HG03378 (cell line): Measurements from ENCODE around the gene MAGI2.
"Not testable (repeated sequence)": the region's sequence is repeated elsewhere in the genome, so short reads cannot be mapped to it uniquely, and the experiment has no call there.

Experiments used
- ATAC-seq: cut with Tn5 transposase; IDR thresholded peaks from one replicate; pipeline ENCODE4 v1.9.1; 2021; ENCODE audit warnings: mild to moderate bottlenecking, moderate library complexity; ENCODE audit not compliant: unreplicated experiment

The MAGI2 gene

DNA sequence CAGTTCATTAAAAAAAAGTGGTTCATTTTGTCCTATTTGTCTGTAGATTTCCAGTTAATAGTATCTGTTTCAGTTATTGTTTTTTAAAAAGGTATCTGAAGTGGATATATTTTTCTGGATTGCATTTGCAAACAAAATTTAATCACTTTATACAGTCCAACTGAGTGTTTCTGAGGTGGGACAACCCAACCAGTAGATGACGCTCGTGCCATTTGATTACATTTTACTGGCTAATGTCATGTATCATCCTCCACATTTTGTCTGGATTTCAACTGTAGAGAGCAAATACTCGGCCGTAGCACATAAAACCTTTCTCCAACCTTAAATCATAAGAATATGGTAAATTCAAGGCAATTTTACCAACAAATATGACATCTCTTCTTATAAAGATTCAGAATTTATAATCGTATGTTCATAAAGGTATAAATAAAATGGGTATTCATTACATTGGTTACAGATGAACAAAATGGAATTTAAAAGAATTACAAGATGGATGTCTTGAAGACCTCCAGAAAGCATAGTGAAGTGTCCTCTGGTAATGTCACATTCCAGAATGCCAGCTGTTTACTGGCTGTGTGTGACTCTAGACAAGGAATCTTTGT, 865.9 kb downstream of the MAGI2 start:
- no peak for ATAC-seq

DNA sequence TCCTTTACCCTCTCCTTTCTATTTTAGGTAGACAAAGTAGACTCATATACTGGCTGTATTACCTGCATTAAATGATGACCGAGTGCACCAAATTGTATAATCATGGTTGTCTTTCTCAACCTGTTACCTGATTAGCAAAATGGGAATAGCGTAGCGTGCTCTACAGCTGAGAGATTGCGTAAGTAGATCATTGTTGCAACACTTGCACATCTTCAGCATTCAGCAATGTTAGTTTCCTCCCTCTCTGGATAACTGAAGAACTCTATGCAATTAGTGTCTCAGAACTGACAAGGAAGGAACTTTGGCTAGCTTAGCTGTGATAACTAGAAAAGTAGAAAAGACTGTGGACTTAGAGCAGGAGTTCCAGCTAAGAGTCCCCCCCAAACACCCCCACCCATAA, 867.5 kb downstream of the MAGI2 start:
- ATAC-seq, result no peak

DNA sequence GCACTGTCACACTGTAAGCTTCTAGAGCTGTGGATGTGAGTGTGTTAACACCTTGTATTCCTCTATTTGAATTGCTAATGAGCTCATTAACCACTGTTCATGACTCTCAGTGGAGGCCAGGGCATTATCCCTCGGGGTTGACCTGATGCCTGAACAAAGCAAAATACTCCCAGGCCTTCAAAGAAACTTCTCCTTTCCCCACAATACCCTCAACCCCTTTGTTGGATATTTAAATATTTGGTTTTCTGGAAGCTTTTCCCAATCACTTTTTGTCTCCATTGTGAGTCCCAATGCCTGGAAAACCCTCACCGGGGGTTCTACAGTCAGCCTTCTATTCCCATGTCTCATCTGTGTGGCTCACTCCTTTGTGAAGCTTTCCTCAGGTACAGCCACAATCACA, 874.8 kb downstream of the MAGI2 start:
- no peak for ATAC-seq

DNA sequence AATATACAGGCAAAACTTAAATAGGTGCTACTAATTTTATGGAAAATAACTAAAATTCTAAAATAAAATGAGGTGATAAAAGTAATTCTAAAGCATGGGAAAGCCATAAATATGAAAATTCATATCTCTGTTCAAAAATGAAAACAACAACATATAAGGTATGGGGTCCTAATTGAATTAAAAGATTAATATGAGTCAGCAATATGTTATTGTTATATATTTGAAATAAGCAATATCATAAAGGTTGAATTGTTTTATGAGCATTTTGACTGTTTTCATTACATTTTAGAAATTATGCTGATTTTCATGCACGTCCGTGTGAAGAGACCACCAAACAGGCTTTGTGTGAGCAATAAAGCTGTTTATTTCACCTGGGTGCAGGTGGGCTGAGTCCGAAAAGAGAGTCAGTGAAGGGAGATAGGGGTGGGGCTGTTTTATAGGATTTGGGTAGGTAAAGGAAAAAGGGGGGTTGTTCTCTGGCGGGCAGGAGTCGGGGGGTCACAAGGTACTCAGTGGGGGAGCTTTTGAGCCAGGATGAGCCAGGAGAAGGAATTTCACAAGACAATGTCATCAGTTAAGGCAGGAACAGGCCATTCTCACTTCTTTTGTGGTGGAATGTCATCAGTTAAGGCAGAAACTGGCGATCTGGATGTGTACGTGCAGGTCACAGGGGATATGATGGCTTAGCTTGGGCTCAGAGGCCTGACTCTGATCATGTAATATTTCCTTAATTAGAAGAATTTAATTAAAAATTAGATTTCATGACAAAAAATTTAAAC, 876.1 kb downstream of the MAGI2 start:
- ATAC-seq, result not testable (repeated sequence)

DNA sequence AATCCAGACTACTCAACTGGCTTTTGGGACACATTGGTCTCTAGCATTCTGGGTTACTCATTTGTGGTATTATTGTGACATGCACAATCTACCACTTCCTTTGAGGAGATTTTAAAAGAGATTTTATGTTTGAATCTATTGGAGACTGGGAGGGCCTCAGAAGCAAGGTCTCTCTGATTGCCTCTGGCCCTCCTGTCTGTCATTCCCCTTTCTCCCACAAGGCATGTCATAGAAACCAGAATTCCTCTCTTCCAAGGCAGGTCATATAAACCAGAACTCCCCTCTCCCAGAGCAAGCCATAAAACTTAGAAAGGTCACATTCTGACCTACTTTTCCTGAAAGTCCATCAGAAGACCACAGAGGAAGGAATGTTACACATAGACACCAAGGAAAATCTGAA, 877.2 kb downstream of the MAGI2 start:
- ATAC-seq, result no peak

DNA sequence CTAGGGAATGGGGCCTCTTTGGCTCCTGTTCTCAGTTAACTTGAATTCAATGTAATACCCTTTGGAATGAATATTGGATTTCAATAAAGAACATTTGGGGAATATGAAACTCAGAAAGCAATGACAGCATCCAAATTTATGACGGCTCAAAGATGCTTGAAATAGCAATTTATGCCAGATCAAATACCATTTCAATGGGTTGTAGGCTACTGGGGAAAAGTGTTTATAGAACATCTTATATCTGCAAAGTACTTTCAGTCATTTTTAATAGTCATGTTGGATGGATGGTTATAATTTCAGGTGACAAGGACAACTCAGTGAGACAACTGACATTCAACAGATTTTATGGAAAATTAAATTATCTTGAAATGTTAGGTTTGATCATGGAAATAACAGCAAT, 882.2 kb downstream of the MAGI2 start:
- ATAC-seq, result no peak

DNA sequence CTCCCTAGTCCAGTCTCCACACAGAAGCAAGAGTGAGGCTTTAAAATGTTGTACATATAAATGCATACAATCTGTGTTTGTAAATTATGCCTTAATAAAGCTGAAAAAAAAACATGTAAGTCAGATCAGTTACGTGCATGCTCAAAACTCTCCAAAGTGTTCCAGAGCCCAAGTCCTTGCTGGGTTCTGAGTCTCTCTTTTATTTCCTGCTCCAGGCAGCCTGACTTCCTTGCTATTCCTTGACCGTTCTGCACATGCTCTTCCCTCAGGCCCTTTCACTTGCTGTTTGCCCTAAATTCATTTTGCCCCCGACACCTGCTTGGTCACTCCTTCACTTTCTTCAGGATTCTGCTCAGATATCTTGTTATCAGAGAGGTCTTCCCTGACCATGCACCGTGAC, 884.8 kb downstream of the MAGI2 start:
- ATAC-seq, result no peak

DNA sequence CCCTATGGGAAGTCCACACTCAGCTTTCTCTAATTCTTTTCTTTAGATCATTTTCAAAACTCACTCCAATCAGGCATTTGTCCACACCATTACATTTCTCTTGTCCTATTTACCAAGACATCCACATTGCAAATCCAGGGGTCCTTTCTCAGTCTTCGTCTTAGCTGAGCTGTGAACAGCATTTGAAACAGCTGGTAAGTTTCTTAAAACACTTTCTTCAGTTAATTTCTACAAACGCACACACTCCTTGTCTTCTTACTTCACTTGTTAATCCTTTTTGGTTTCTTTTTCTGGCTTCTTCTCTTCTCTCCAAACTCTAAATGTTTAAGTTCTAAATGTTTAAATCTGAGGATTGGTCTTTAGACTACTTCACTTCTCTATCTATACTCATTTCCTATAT, 885.6 kb downstream of the MAGI2 start:
- no peak for ATAC-seq

DNA sequence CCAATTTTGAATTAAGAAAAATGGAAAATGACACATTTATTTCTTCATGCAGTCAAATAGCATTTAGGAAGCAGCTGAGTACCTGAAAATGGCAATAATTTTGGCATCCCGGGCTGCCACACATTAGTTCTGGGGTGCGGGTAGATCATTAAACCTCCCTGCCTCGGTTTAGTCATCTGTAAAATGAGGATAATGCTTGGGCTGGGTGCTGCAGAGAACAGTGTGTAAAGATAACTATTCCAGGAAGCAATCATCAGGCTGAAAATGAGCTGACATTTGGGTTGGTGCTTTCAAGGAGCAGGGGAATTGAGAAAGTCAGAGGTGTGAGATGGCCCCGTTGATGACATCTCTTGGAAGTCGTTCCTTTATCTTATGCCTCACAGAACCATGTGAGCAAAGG, 887.7 kb downstream of the MAGI2 start:
- no peak for ATAC-seq

DNA sequence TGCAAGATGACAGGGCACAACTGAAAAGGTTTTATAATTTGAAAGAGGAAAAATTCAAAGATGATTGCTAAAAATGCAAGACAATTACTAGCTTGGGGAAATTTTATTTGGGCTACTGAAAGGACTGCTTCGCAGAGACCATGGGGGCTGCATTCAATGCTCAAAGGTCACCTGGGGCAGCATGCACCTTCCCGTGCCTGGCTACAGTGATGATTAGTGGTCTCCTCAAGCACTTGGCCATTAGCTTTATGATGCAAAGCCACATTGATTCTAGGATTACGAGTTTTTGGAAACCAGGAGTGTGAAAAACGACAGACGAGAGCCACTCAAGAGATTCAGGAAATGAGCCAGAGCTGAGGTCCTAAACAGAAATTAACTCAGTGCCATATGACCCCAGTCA, 890.3 kb downstream of the MAGI2 start:
- no peak for ATAC-seq

DNA sequence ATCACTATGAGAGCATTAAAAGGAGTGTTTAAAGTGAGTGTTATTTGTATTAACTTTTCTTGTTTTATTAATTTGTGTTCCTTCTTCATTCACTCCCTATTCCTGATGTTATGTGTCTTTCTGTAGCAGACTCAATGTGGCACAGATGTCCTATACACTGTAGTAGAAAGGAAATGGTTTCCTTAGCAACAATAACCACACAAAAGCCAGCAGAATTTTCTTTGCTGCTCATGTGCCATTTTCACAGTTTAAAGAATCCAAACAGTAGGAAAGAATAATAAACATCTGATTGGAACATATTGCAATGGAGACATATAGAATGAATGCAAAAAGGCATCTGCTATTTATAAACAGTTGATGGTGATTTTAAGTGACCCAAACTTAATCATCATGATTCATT, 891.3 kb downstream of the MAGI2 start:
- no peak for ATAC-seq

DNA sequence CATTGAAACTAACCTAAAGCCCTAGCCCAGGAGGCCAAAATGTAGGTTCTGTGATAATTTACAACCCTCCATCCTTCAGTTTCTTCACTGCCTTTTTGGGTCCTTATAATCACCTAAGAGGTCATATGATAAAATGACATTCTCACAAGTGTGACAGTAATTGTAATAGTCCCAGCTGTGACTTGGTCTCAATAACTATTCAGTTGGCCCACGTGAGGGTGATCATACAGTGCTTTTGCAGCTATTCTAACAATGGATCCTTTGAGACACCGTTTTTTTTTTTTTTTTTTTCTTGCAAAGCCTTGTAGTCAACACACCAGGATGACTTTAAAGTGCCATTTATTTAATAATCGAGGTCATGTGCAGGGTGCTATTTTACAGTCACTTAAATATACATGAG, 894.9 kb downstream of the MAGI2 start:
- no peak for ATAC-seq

DNA sequence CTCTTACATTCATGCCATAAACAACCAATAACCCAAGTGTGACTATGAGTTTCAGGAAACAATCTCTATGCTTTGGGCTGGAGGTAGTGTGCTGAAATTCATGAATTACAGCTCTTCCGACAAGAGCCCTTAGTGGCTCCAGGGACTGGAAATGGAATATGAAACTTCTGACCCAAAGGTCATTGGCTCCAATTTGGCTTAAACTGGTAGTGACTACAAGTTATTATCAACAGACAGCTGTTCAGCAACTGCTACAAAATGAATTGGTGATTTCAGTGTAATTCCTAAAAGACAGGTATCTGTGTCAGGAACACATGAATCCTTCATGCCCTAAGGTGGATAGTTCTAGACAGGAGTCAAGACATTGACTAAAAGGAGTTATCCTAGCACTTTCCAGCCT, 909.5 kb downstream of the MAGI2 start:
- no peak for ATAC-seq

DNA sequence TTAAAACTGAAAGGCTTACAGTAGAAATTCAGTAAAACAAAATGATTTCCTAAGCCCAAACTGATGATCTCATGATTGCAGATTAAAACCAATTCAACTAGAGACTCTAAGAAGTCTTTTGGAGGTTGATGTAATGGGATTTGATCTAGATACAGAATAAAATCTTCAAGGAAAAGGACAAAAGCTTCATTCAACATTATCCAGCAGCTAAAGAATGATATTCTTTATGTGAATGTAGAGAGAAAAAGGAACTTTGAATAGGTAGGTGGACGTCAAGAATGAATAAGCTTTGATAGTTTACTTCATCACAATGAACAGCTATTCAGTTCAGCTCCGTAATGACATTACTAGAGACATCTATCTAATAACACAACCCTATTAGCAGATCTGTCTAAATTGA, 910.5 kb downstream of the MAGI2 start:
- ATAC-seq, result no peak

DNA sequence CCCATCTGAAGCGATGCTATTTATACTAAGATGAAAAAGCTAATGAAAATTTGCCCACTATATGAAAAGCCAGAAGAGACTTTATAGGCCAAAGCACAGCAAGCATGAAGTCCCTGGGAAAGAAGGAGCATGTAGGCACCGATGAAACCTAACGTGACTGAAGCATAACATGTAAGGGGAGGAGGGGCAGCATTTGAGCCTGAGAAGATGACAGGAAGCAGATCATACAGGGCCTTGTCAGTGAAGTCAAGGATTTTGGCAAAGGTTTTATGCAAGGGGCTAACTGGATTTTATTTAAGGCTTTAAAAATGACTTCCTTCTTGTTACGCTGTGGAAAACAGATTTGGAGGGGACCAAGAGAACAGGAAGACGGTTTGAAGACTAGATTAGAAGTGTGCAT, 910.9 kb downstream of the MAGI2 start:
- no peak for ATAC-seq

DNA sequence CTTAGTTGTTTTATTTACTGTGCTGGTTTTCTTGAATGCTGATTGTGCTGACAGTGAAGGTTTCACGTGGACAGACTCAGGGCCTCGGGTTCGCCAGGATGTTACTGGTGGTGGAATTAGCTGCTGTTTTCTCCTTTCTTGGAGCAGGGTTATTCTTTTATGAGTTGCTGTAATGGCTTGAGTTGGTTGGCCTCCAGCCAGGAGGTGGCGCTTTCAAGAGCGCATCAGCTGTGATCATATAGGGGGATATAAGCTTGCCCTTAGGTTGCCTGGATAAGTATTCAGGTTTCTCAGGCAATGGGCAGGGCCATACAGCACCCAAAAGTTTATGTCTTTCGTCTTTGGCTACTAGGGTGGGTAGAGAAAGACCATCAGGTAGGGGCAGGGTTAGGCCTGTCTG, 913.6 kb downstream of the MAGI2 start:
- no peak for ATAC-seq

DNA sequence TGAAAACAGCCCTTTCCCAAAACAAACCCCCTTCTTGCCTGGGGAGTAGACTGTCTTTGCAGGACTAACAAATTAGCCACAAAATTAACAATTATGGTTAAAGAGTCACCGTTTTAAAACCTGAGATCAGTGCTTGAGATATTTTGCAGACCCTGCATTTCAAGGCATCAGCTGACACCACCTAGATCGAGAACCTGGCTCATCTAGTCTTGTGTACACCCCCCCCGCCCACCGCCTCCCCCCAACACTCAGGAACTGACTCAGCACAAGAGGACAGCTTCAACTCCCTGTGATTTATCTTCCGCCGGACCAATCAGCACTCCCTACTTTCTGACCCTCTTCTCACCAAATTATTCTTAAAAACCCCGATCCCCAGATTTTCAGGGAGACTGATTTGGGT, 917.8 kb downstream of the MAGI2 start:
- ATAC-seq, result no peak

DNA sequence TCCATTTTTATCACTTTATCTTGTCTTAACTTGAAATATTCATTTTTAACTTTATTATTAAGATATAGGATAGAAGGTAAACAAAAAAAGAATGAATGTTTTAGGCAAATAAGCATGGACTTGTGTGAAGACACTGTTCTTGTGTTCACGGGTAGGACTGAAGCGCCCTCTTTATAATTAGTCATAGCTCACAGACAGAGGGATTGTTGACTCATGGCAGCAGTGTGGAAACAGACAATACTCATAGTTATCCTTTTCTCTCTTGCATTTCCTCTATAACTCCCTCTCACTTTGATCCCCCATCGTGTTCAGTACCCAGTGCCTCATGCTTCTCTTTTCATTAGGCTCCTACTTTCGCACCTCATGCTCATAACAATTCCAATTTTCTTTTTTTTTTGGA, 923.1 kb downstream of the MAGI2 start:
- ATAC-seq, result no peak

DNA sequence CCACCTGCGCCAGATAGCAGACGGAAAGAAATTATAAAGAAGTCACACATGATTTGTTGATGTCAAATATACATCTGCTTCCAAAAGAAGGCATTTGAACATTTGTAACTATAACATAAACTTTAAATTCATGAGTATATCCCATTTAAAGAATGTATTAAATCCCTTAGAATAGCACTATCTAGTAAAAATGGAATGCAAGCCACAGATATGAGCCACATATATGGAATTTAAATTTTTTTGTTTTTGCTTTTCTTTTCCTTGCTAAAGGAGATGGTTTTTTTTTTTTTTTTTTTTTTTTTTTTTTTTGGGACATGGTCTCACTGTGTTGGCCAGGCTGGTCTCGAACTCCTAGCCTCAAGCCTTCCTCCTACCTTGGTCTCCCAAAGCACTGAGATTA, 924.1 kb downstream of the MAGI2 start:
- no peak for ATAC-seq

DNA sequence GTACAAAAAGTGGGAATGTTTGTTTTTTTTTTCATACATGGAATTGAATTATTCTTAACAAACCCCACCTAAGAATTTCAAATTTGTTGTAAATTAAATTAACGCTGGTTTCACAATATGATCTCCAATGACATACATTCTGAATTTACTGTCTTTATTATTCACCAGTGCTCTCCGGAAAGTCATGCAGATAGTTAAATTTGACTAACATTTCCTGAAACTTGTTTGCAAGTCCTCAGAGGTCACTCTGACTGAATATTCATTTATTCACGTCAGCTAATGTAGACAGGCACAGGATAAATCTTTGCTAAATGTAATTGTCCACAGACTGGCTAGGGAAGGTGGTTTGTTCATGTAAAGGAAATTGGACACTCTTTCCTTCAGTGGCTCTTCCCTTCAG, 924.5 kb downstream of the MAGI2 start:
- ATAC-seq, result no peak

DNA sequence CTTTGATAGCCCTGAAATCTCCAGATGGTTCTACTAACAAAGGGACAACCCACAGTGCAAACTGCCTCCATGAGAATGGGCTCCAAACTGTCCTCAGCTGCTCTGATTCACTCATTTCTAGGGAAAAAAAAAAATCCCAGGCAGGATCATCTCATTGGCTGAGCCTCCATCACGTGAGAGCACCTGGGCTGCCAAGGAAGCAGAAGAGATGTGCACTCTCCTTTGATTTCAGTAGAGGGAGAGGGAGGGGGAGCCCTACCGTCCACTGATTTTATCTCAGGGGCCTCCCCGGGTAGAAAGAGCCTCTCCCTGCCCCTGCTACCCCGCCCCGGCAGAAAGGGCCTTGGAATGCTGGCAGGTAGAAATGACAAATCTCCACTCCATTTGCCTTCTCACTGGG, 929.5 kb downstream of the MAGI2 start:
- ATAC-seq, result no peak

DNA sequence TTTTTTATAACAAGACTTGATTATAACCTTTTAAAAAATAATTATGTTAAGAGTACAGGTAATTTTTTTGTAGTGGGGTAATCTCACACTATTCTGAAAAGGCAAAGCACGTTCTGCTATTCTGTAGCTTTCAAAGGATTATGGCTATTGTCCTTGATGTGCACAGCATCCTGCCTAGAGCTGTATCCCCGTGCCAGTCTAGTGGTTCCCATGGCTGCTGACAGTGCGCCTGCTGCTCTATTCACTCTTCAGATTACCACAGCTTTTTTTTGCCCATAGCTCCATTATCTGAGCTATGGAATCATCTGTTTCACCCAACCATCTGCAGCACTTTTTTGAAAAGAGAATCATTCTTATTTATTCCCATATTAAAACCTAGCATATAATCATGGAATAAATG, 931.5 kb downstream of the MAGI2 start:
- ATAC-seq, result no peak

DNA sequence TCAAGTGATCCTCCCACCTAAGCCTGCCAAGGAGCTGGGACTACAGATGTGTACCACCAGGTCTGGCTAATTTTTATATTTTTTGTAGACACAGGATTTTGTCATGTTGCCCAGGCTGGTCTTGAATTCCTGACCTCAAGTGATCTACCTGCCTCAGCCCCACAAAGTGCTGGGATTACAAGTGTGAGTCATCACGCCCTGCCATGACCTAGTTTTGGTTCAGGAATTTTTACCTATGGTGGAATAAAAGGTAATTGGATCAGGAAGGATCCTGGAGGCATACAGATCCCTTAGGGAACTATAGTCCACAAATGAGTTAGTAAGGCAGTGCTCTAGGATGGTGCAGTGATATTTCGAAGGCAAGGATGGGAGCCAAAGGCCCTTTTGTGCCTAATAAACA, 937.0 kb downstream of the MAGI2 start:
- no peak for ATAC-seq
